ENCODE results near the gene STAMBP. TPM values are rescaled to one million over a fixed set of nuclear protein-coding genes. Genes with fewer than 3 reads are reported as not detected.
"Not testable (repeated sequence)": the region's sequence is repeated elsewhere in the genome, so short reads cannot be mapped to it uniquely, and the experiment has no call there.

STAMBP gene
- total RNA-seq, 4 donors from 2014 or later, result 29.0 to 45.0 (median 33.5) TPM

GRCh38 chr2:73897934-73898333 lies 69.2 kb downstream of the STAMBP start:
- H3K36me3 ChIP-seq, result no peaks in the 10 kb centered on the region
- no peak overlapping the region for H3K27ac ChIP-seq
- no peaks in the 10 kb centered on the region for H3K27me3 ChIP-seq
- no peaks in the 10 kb centered on the region for H3K9me3 ChIP-seq
- H3K4me1 ChIP-seq, result peaks cover 14% of the 10 kb centered on the region
- no peak overlapping the region for H3K4me3 ChIP-seq
- 59% methylated on average over 6 of the region's 6 CpGs for WGBS
- no peak for DNase-seq (ENCODE audit: low spot score in 2 of 2)
- no peak for TF ChIP-seq EP300 (IDR thresholded peaks at IDR 0.05)
- TF ChIP-seq POLR2A (IDR thresholded peaks at IDR 0.05), result no peak

GRCh38 chr2:73899801-73900336 lies 71.1 kb downstream of the STAMBP start:
- Histone ChIP-seq H3K36me3 (no peaks in the 10 kb centered on the region), H3K27ac (no peak overlapping the region), H3K4me3 (no peak overlapping the region), H3K4me1 (peaks cover 14% of the 10 kb centered on the region), H3K27me3 (no peaks in the 10 kb centered on the region), H3K9me3 (no peaks in the 10 kb centered on the region)
- WGBS, result 81% methylated on average over 8 of the region's 8 CpGs
- DNase-seq (ENCODE audit: low spot score in 2 of 2), result no peak
- TF ChIP-seq EP300 (IDR thresholded peaks at IDR 0.05) (no peak), CTCF (IDR thresholded peaks at IDR 0.05) (no peak), POLR2A (IDR thresholded peaks at IDR 0.05) (no peak), POLR2AphosphoS5 (IDR thresholded peaks at IDR 0.05) (no peak)

- H3K36me3 ChIP-seq, result no peaks in the 10 kb centered on the region
- no peak overlapping the region for H3K27ac ChIP-seq
- H3K27me3 ChIP-seq, result no peaks in the 10 kb centered on the region
- TF ChIP-seq POLR2AphosphoS5 (IDR thresholded peaks at IDR 0.05) (no peak), CTCF (IDR thresholded peaks at IDR 0.05) (no peak), EP300 (IDR thresholded peaks at IDR 0.05) (no peak), POLR2A (IDR thresholded peaks at IDR 0.05) (no peak)
- H3K4me3 ChIP-seq, result no peak overlapping the region
- H3K4me1 ChIP-seq, result peaks cover 14% of the 10 kb centered on the region
- H3K9me3 ChIP-seq, result no peaks in the 10 kb centered on the region
- WGBS, result 75% methylated on average over 9 of the region's 10 CpGs
- no peak for DNase-seq (ENCODE audit: low spot score in 2 of 2)
Observed at GRCh38 chr2:73901143-73901542, 72.4 kb downstream of the STAMBP start.

- no peak for DNase-seq (ENCODE audit: low spot score in 2 of 2)
- Histone ChIP-seq H3K27ac (no peak overlapping the region), H3K4me1 (peaks cover 5% of the 10 kb centered on the region), H3K4me3 (no peak overlapping the region), H3K9me3 (no peaks in the 10 kb centered on the region), H3K27me3 (no peaks in the 10 kb centered on the region), H3K36me3 (no peaks in the 10 kb centered on the region)
- WGBS, result 85% methylated on average over 4 of the region's 4 CpGs
- TF ChIP-seq POLR2A (IDR thresholded peaks at IDR 0.05) (no peak), EP300 (IDR thresholded peaks at IDR 0.05) (no peak), CTCF (IDR thresholded peaks at IDR 0.05) (no peak), POLR2AphosphoS5 (IDR thresholded peaks at IDR 0.05) (no peak)
Observed at GRCh38 chr2:73902284-73902683, 73.5 kb downstream of the STAMBP start.

GRCh38 chr2:73903313-73903712 lies 74.6 kb downstream of the STAMBP start:
- TF ChIP-seq CTCF (IDR thresholded peaks at IDR 0.05) (no peak), POLR2AphosphoS5 (IDR thresholded peaks at IDR 0.05) (no peak), EP300 (IDR thresholded peaks at IDR 0.05) (no peak), POLR2A (IDR thresholded peaks at IDR 0.05) (no peak)
- no peak for DNase-seq (ENCODE audit: low spot score in 2 of 2)
- Histone ChIP-seq H3K9me3 (no peaks in the 10 kb centered on the region), H3K4me3 (no peak overlapping the region), H3K4me1 (peaks cover 6% of the 10 kb centered on the region), H3K27ac (no peak overlapping the region), H3K27me3 (no peaks in the 10 kb centered on the region), H3K36me3 (no peaks in the 10 kb centered on the region)
- WGBS, result 88% methylated on average over 4 of the region's 4 CpGs

GRCh38 chr2:73903949-73904613 lies 75.3 kb downstream of the STAMBP start:
- 87% methylated on average over 5 of the region's 5 CpGs for WGBS
- not testable (repeated sequence) for H3K4me3 ChIP-seq; H3K27me3 ChIP-seq; H3K27ac ChIP-seq; H3K36me3 ChIP-seq; DNase-seq (ENCODE audit: low spot score in 2 of 2); H3K9me3 ChIP-seq
- peaks cover 10% of the 10 kb centered on the region for H3K4me1 ChIP-seq

Measured in suprapubic skin (tissue), 4 donors.